Esophagus squamous epithelium (tissue), 4 donors: ENCODE data around the gene DENND2C.

ENCODE experiments used
- CTCF ChIP-seq, 6 experiments: fragments of 450-650 bp in 4 of 6; fragments of 200-600 bp in 2 of 6; sonication (generic) in 2 of 6; IDR thresholded peaks; one replicate each; pipeline ENCODE4 v1.5.1; 2016 to 2019; ENCODE audit warnings: antibody characterized with exemption in 6 of 6, mild to moderate bottlenecking in 4 of 6, moderate library complexity in 4 of 6
- POLR2A ChIP-seq, 4 donors: fragments of 450-650 bp; IDR thresholded peaks; one replicate each; pipeline ENCODE4 v1.6.1; 2017; ENCODE audit warnings: antibody characterized with exemption in 4 of 4, mild to moderate bottlenecking in 4 of 4, moderate library complexity in 3 of 4

DNA sequence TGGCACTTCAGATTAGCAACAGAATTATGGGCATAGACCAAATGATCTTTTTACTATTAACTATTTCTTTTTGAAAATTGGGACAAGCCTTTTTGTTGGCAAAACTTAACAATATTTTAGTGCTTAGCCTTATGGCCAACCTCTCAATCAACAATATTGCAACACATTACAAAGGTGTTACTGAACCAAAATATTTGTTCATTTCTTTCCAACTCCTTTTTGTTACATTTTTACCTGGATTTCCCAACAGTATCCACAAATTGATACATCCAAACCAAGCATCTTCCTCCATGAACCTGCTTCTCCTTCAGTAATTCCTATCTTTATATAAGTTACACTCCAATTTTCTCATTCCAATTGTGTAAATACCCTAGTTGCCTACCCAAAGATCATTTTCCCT, 27.0 kb upstream of the DENND2C start:
- TF ChIP-seq POLR2A (IDR thresholded peaks at IDR 0.05) (no peak), CTCF (IDR thresholded peaks at IDR 0.05) (no peak)
